Measurements from ENCODE around the gene MLC1. TPM values are rescaled to one million over a fixed set of nuclear protein-coding genes. Genes with fewer than 3 reads are reported as not detected.

MLC1 gene
- polyA plus RNA-seq, 1 donor (not counting 4 experiments of a cell fraction or from before 2014, with no cell fraction given), result not detected

GRCh38 chr22:50082961-50083461 lies 2.2 kb downstream of the MLC1 start:
- peak overlapping the region; percentile 20 to 62 (median 59) for H3K4me3 ChIP-seq (ENCODE audit: control insufficient read depth in 2 of 3, extremely low read depth in 1 of 3, insufficient read depth in 2 of 3, low read depth in 1 of 3, low read length in 3 of 3)

GRCh38 chr22:50082197-50082715 lies 3.0 kb downstream of the MLC1 start:
- Histone ChIP-seq H3K79me2 (ENCODE audit: control insufficient read depth, insufficient read depth, low read length) (no peaks in the 10 kb centered on the region), H4K20me1 (ENCODE audit: control insufficient read depth, extremely low read depth, insufficient read depth, low read length) (no peaks in the 10 kb centered on the region), H3K9ac (ENCODE audit: control insufficient read depth, extremely low read depth, insufficient read depth, low read length) (no peak overlapping the region), H3K27ac (ENCODE audit: control insufficient read depth, insufficient read depth, low read length) (no peak overlapping the region), H3K27me3 (ENCODE audit: control insufficient read depth, extremely low read depth, insufficient read depth, low read length) (peaks cover 3% of the 10 kb centered on the region), H3K4me2 (ENCODE audit: control insufficient read depth, extremely low read depth, insufficient read depth, low read depth, low read length) (no peak overlapping the region), H3K9me1 (ENCODE audit: control insufficient read depth, extremely low read depth, insufficient read depth, low read length) (no peaks in the 10 kb centered on the region), H3K4me3 (ENCODE audit: control insufficient read depth in 2 of 3, extremely low read depth in 1 of 3, insufficient read depth in 2 of 3, low read depth in 1 of 3, low read length in 3 of 3) (no peak overlapping the region), H2AFZ (ENCODE audit: control insufficient read depth, low read length) (no peak overlapping the region), H3K4me1 (ENCODE audit: control insufficient read depth, extremely low read depth, insufficient read depth, low read length) (peaks cover 17% of the 10 kb centered on the region), H3K9me3 (ENCODE audit: control insufficient read depth, low read depth, low read length) (peaks cover under 1% of the 10 kb centered on the region), H3K36me3 (ENCODE audit: control insufficient read depth in 2 of 2, extremely low read depth in 1 of 2, insufficient read depth in 2 of 2, low read length in 2 of 2) (no peaks in the 10 kb centered on the region)
- DNase-seq (ENCODE audit: low read depth, low spot score) (no peak), FAIRE-seq (no peak)
- TF ChIP-seq CTCF (optimal IDR thresholded peaks at IDR 0.05 in 1 of 3, IDR thresholded peaks at IDR 0.05 in 1 of 3, conservative IDR thresholded peaks at IDR 0.05 in 1 of 3; ENCODE audit: extremely low read depth in 1 of 3, insufficient read depth in 2 of 3, low read length in 3 of 3), result no peak
- TF ChIP-seq EZH2 (IDR thresholded peaks at IDR 0.05; ENCODE audit: low read length), result no peak
- dilution Hi-C loops (cut with MboI; ENCODE audit: extremely low pct_ligation_motif_present, low sequenced_read_pairs), result no loop called here

More at GRCh38 chr22:50082961-50083461, 2.2 kb downstream of the MLC1 start:
- FAIRE-seq, result no peak
- H3K4me2 ChIP-seq (ENCODE audit: control insufficient read depth, extremely low read depth, insufficient read depth, low read depth, low read length), result peak overlapping the region; percentile 60
- TF ChIP-seq CTCF (optimal IDR thresholded peaks at IDR 0.05 in 1 of 3, IDR thresholded peaks at IDR 0.05 in 1 of 3, conservative IDR thresholded peaks at IDR 0.05 in 1 of 3; ENCODE audit: extremely low read depth in 1 of 3, insufficient read depth in 2 of 3, low read length in 3 of 3), result no peak
- TF ChIP-seq EZH2 (IDR thresholded peaks at IDR 0.05; ENCODE audit: low read length), result no peak
- no peaks in the 10 kb centered on the region for H3K36me3 ChIP-seq (ENCODE audit: control insufficient read depth in 2 of 2, extremely low read depth in 1 of 2, insufficient read depth in 2 of 2, low read length in 2 of 2)
- dilution Hi-C loops (cut with MboI; ENCODE audit: extremely low pct_ligation_motif_present, low sequenced_read_pairs), result no loop called here
- no peaks in the 10 kb centered on the region for H3K79me2 ChIP-seq (ENCODE audit: control insufficient read depth, insufficient read depth, low read length)
- peaks cover 2% of the 10 kb centered on the region for H3K9me3 ChIP-seq (ENCODE audit: control insufficient read depth, low read depth, low read length)
- DNase-seq (ENCODE audit: low read depth, low spot score), result no peak
- peak overlapping the region; percentile 89 for H2AFZ ChIP-seq (ENCODE audit: control insufficient read depth, low read length)
- peak overlapping the region; percentile 60 for H3K9ac ChIP-seq (ENCODE audit: control insufficient read depth, extremely low read depth, insufficient read depth, low read length)
- H4K20me1 ChIP-seq (ENCODE audit: control insufficient read depth, extremely low read depth, insufficient read depth, low read length), result no peaks in the 10 kb centered on the region
- H3K27me3 ChIP-seq (ENCODE audit: control insufficient read depth, extremely low read depth, insufficient read depth, low read length), result peaks cover 3% of the 10 kb centered on the region
- H3K9me1 ChIP-seq (ENCODE audit: control insufficient read depth, extremely low read depth, insufficient read depth, low read length), result no peaks in the 10 kb centered on the region
- H3K4me1 ChIP-seq (ENCODE audit: control insufficient read depth, extremely low read depth, insufficient read depth, low read length), result peaks cover 17% of the 10 kb centered on the region
- H3K27ac ChIP-seq (ENCODE audit: control insufficient read depth, insufficient read depth, low read length), result no peak overlapping the region
